Amygdala (tissue), 56 donors: ENCODE measurements around the gene CMC1.
"Not testable (repeated sequence)": the region's sequence is repeated elsewhere in the genome, so short reads cannot be mapped to it uniquely, and the experiment has no call there.

Experiments
- DNase-seq, 56 donors: peaks; one replicate each; lab custom pipeline; 2025; lab: John Stamatoyannopoulos, UW

The CMC1 gene

GRCh38 chr3:28243424-28244106 lies 2.1 kb downstream of the CMC1 start:
- DNase-seq: no peak

GRCh38 chr3:28244491-28244890 lies 3.1 kb downstream of the CMC1 start:
- no peak for DNase-seq

- no peak for DNase-seq
Measured at GRCh38 chr3:28247286-28247685, 5.9 kb downstream of the CMC1 start.

- DNase-seq: no peak
Measured at GRCh38 chr3:28250999-28251398, 9.6 kb downstream of the CMC1 start.

- DNase-seq: no peak
Measured at GRCh38 chr3:28252001-28252431, 10.6 kb downstream of the CMC1 start.

- no peak for DNase-seq
Measured at GRCh38 chr3:28253040-28253715, 11.8 kb downstream of the CMC1 start.

GRCh38 chr3:28262001-28262400 lies 20.6 kb downstream of the CMC1 start:
- DNase-seq: no peak

GRCh38 chr3:28265641-28266040 lies 24.2 kb downstream of the CMC1 start:
- DNase-seq: no peak

- DNase-seq: no peak
Measured at GRCh38 chr3:28267984-28268849, 26.8 kb downstream of the CMC1 start.

GRCh38 chr3:28268989-28269388 lies 27.6 kb downstream of the CMC1 start:
- no peak for DNase-seq

- not testable (repeated sequence) for DNase-seq
Measured at GRCh38 chr3:28269884-28270283, 28.5 kb downstream of the CMC1 start.

GRCh38 chr3:28273837-28274236 lies 32.4 kb downstream of the CMC1 start:
- no peak for DNase-seq

- no peak for DNase-seq
Measured at GRCh38 chr3:28278918-28279317, 37.5 kb downstream of the CMC1 start.

GRCh38 chr3:28279770-28280169 lies 38.4 kb downstream of the CMC1 start:
- no peak for DNase-seq

GRCh38 chr3:28280781-28281180 lies 39.4 kb downstream of the CMC1 start:
- DNase-seq: no peak

- no peak for DNase-seq
Measured at GRCh38 chr3:28286595-28286994, 45.2 kb downstream of the CMC1 start.

GRCh38 chr3:28287046-28287445 lies 45.6 kb downstream of the CMC1 start:
- DNase-seq: no peak

- no peak for DNase-seq
Measured at GRCh38 chr3:28290863-28291300, 49.5 kb downstream of the CMC1 start.

GRCh38 chr3:28291577-28291976 lies 50.2 kb downstream of the CMC1 start:
- DNase-seq: no peak

GRCh38 chr3:28292622-28293021 lies 51.2 kb downstream of the CMC1 start:
- DNase-seq: no peak

- DNase-seq: no peak
Measured at GRCh38 chr3:28294667-28295413, 53.4 kb downstream of the CMC1 start.
